IMR-90 (cell line): ENCODE measurements around the gene TAF8. TPM values are rescaled to one million over a fixed set of nuclear protein-coding genes. Genes with fewer than 3 reads are reported as not detected.

Experiments used
- ATAC-seq: fragments of 200-7000 bp; cut with Tn5 transposase; 2 replicates; pipeline ENCODE4 v1.9.1; 2020; ENCODE audit warnings: low read depth, mild to moderate bottlenecking, moderate library complexity
- BruUV-seq: library from RNA; stranded (reverse); fragments of 400-500 nt; replicated peaks from 2 replicates; lab custom pipeline; 2021; lab: Mats Ljungman, UMichigan
- CTCF ChIA-PET: fragments of 300-600 bp; formaldehyde crosslinking; extraction: SDS; loops from one replicate; lab custom pipeline; 2021; ENCODE audit warnings: antibody characterized with exemption; lab: Yijun Ruan, JAX
- POLR2A ChIA-PET: fragments of 300-600 bp; sonication (Branson Sonifier 250); formaldehyde crosslinking; loops from one replicate; lab custom pipeline; 2022; ENCODE audit warnings: antibody characterized with exemption; ENCODE audit not compliant: unreplicated experiment; lab: Charles Lee
- DNase-seq: peaks from one replicate; pipeline ENCODE4 v3.0.0; 2013
- H2AFZ ChIP-seq: replicated peaks from 2 replicates; pipeline ENCODE3; 2013; ENCODE audit warnings: low read length, mild to moderate bottlenecking; ENCODE audit not compliant: poor library complexity
- H2AK5ac ChIP-seq: 2 replicates; pipeline ENCODE4 v1.6.1; 2013; ENCODE audit warnings: low read depth, low read length, inconsistent platforms
- H2AK9ac ChIP-seq: replicated peaks from 2 replicates; pipeline ENCODE3; 2013; ENCODE audit warnings: mild to moderate bottlenecking, low read depth, low read length, moderate library complexity; ENCODE audit not compliant: poor library complexity
- H2BK120ac ChIP-seq: 2 replicates; pipeline ENCODE4 v1.6.1; 2013; ENCODE audit warnings: low read depth, low read length, inconsistent platforms
- H2BK15ac ChIP-seq: 3 replicates; pipeline ENCODE4 v1.6.1; 2013; ENCODE audit warnings: low read depth, low read length, inconsistent platforms
- H2BK20ac ChIP-seq: 2 replicates; pipeline ENCODE4 v1.6.1; 2013; ENCODE audit warnings: low read depth, mild to moderate bottlenecking, inconsistent platforms, low read length, moderate library complexity
- H2BK5ac ChIP-seq: 2 replicates; pipeline ENCODE4 v1.6.1; 2013; ENCODE audit warnings: mild to moderate bottlenecking, low read depth, low read length, inconsistent platforms; ENCODE audit not compliant: poor library complexity, severe bottlenecking
- H3K14ac ChIP-seq: replicated peaks from 2 replicates; pipeline ENCODE4 v1.6.1; 2013; ENCODE audit warnings: low read depth, low read length, inconsistent platforms
- H3K18ac ChIP-seq: 2 replicates; pipeline ENCODE4 v1.6.1; 2013; ENCODE audit warnings: low read depth, low read length, control low read depth
- H3K23ac ChIP-seq: 2 replicates; pipeline ENCODE4 v1.6.1; 2013; ENCODE audit warnings: low read depth, low read length, inconsistent platforms
- H3K27ac ChIP-seq: 2 replicates; pipeline ENCODE4 v1.5.1; 2013; ENCODE audit warnings: mild to moderate bottlenecking, control low read depth, low read length; ENCODE audit not compliant: insufficient read depth
- H3K27me3 ChIP-seq: 2 replicates; pipeline ENCODE4 v1.6.1; 2013; ENCODE audit warnings: low read length; ENCODE audit not compliant: control insufficient read depth, insufficient read depth
- H3K36me3 ChIP-seq: 2 replicates; pipeline ENCODE4 v1.6.1; 2013; ENCODE audit warnings: low read length, mixed read lengths; ENCODE audit not compliant: control insufficient read depth, insufficient read depth
- H3K4ac ChIP-seq: 2 replicates; pipeline ENCODE4 v1.6.1; 2013; ENCODE audit warnings: low read depth, low read length, inconsistent platforms
- H3K4me1 ChIP-seq: 2 replicates; pipeline ENCODE4 v1.6.1; 2013; ENCODE audit warnings: low read length, mixed read lengths; ENCODE audit not compliant: control insufficient read depth, insufficient read depth
- H3K4me2 ChIP-seq: 2 replicates; pipeline ENCODE4 v1.6.1; 2013; ENCODE audit warnings: low read depth, mild to moderate bottlenecking, control low read depth, low read length, moderate library complexity
- H3K4me3 ChIP-seq: 2 replicates; pipeline ENCODE4 v1.5.1; 2013; ENCODE audit warnings: low read depth, mild to moderate bottlenecking, control low read depth, low read length, moderate library complexity; ENCODE audit not compliant: insufficient read depth
- H3K56ac ChIP-seq: 2 replicates; pipeline ENCODE4 v1.6.1; 2013; ENCODE audit warnings: low read length, inconsistent platforms; ENCODE audit not compliant: insufficient read depth; ENCODE audit errors: extremely low read depth
- H3K79me1 ChIP-seq, 2 experiments: 2 replicates each; pipeline ENCODE4 v1.6.1; 2013; ENCODE audit warnings: low read length in 2 of 2, inconsistent platforms in 1 of 2, low read depth in 1 of 2
- H3K9ac ChIP-seq: 2 replicates; pipeline ENCODE4 v1.6.1; 2013; ENCODE audit warnings: low read depth, low read length, control low read depth
- H3K9me1 ChIP-seq: 2 replicates; pipeline ENCODE4 v1.6.1; 2013; ENCODE audit warnings: low read length, inconsistent platforms; ENCODE audit not compliant: insufficient read depth
- H3K9me3 ChIP-seq: 2 replicates; pipeline ENCODE4 v1.6.1; 2013; ENCODE audit warnings: low read length; ENCODE audit not compliant: control insufficient read depth, insufficient read depth
- H4K20me1 ChIP-seq: 2 replicates; pipeline ENCODE4 v1.6.1; 2013; ENCODE audit warnings: low read length, inconsistent platforms; ENCODE audit not compliant: insufficient read depth
- H4K5ac ChIP-seq: 2 replicates; pipeline ENCODE4 v1.6.1; 2013; ENCODE audit warnings: mild to moderate bottlenecking, low read depth, low read length, control low read depth
- H4K8ac ChIP-seq, 2 experiments: 2 replicates each; pipeline ENCODE4 v1.6.1; 2013; ENCODE audit warnings: low read depth in 2 of 2, low read length in 2 of 2, control low read depth in 1 of 2, inconsistent platforms in 1 of 2
- H4K91ac ChIP-seq: 2 replicates; pipeline ENCODE4 v1.6.1; 2013; ENCODE audit warnings: low read depth, low read length, inconsistent platforms; ENCODE audit not compliant: insufficient read depth
- FOS ChIP-seq: fragments of 150-350 bp; IDR thresholded peaks from 2 replicates; pipeline ENCODE4 v1.6.1; 2016; ENCODE audit warnings: low read depth, low read length
- RFX5 ChIP-seq: IDR thresholded peaks from 2 replicates; pipeline ENCODE4 v1.8.0; 2012; ENCODE audit warnings: low read depth, mild to moderate bottlenecking, low read length, moderate library complexity
- WGBS, 2 experiments: methylation state at CpG; one replicate each; pipeline versions ENCODE4 v1.1.5 to v1.1.7; 2013; ENCODE audit warnings: missing lambda C conversion rate in 2 of 2; ENCODE audit not compliant: insufficient read length in 1 of 2; ENCODE audit errors: extremely low coverage in 2 of 2; 5-methylcytosine and 5-hydroxymethylcytosine counted together
- dilution Hi-C: fragments of 300-500 bp; cut with HindIII; formaldehyde crosslinking; loops from one replicate; pipeline ENCODE4 v1.14.3; 2018; ENCODE audit warnings: low sequenced_read_pairs; ENCODE audit not compliant: unreplicated experiment
- in situ Hi-C: fragments of 300-500 bp; cut with MboI; formaldehyde crosslinking; loops from 3 replicates; pipeline ENCODE4 v1.14.3; 2019; ENCODE audit warnings: low sequenced_read_pairs, inconsistent platforms, mixed read lengths
- intact Hi-C: fragments of 100-400 bp; cut with micrococcal nuclease; formaldehyde crosslinking; loops from 2 replicates; pipeline ENCODE4 v1.10.0; 2022
- polyA plus RNA-seq, 3 experiments: library from polyadenylated mRNA; depleted of rRNA; stranded (reverse); fragments of >200 nt; gene quantifications; 2 replicates each; pipeline ENCODE4 v1.2.3, GENCODE V29; 2012; ENCODE audit warnings: low replicate concordance in 1 of 3
- total RNA-seq: library from RNA; depleted of rRNA; stranded (reverse); fragments of >200 nt; gene quantifications from 2 replicates; pipeline ENCODE4 v1.2.3, GENCODE V29; 2012

TAF8 gene
- total and polyA plus RNA-seq, 2 of the 4 experiments (the other 2 are of a cell fraction): 14.3 to 22.8 TPM

- H4K91ac ChIP-seq: peak overlapping the region; percentile 20; the same call in 1 of the 2 replicates
- H2BK5ac ChIP-seq: peak overlapping the region; percentile 57
- no peak overlapping the region for H3K23ac ChIP-seq
- peak overlapping the region; percentile 44 for H2AK9ac ChIP-seq
- peak overlapping the region; percentile 62; the same call in 1 of the 2 replicates for H2BK20ac ChIP-seq
- H3K9ac ChIP-seq: no peak overlapping the region
- H3K27me3 ChIP-seq: no peaks in the 10 kb centered on the region
- no CpG with 5 or more reads among the region's 4 CpGs for WGBS, 2 experiments
- H3K36me3 ChIP-seq: no peaks in the 10 kb centered on the region
- intact Hi-C loops: no loop called here
- ChIA-PET CTCF (interaction anchor here (1.3 kb wide), 1 partner anchor 26 kb away, joined by 6 read pairs; no protein-coding TSS in a partner anchor), POLR2A (interaction anchor here (0.7 kb wide), 1 partner anchor 12 kb away, joined by 3 read pairs; no protein-coding TSS in a partner anchor)
- peaks cover 3% of the 10 kb centered on the region; the same call in 1 of the 2 replicates for H4K20me1 ChIP-seq
- H3K9me3 ChIP-seq: no peaks in the 10 kb centered on the region
- peak; percentile 85 for ATAC-seq
- no peak for TF ChIP-seq RFX5
- TF ChIP-seq FOS: peak; percentile 30; the same call in 1 of the 2 replicates
- peaks cover 8% of the 10 kb centered on the region for H3K4me1 ChIP-seq
- in situ Hi-C loops: no loop called here
- peak overlapping the region in 1 of 2 experiments; percentile 37; a peak in 1 of 4 replicates for H4K8ac ChIP-seq
- H3K79me1 ChIP-seq: no peaks in the 10 kb centered on the region
- H2BK15ac ChIP-seq: peak overlapping the region; percentile 85; the same call in 2 of the 3 replicates
- H3K14ac ChIP-seq: peak overlapping the region; percentile 62; the same call in 1 of the 2 replicates
- H3K27ac ChIP-seq: peak overlapping the region; percentile 63
- H3K4ac ChIP-seq: peak overlapping the region; percentile 83
- H3K4me2 ChIP-seq: peak overlapping the region; percentile 27; the same call in 1 of the 2 replicates
- H3K18ac ChIP-seq: peak overlapping the region; percentile 45
- DNase-seq: peak; percentile 90
- peak overlapping the region; percentile 35; the same call in 1 of the 2 replicates for H4K5ac ChIP-seq
- no peak overlapping the region for H3K4me3 ChIP-seq
- H2BK120ac ChIP-seq: peak overlapping the region; percentile 26; the same call in 1 of the 2 replicates
- dilution Hi-C loops: no loop called here
- no peak overlapping the region for H3K56ac ChIP-seq
- H2AK5ac ChIP-seq: peak overlapping the region; percentile 73
- no TSS peak for BruUV-seq
- H2AFZ ChIP-seq: peak overlapping the region; percentile 88
- H3K9me1 ChIP-seq: peaks cover 6% of the 10 kb centered on the region; the same call in 1 of the 2 replicates
Measured at GRCh38 chr6:42017021-42017643, 33.2 kb upstream of the TAF8 start.
